HK-2 (cell line): ENCODE results near the gene VDAC2.
A peak's percentile ranks its signal among the peaks of the same experiment; 100 is the strongest.
"Not testable (repeated sequence)": the region's sequence is repeated elsewhere in the genome, so short reads cannot be mapped to it uniquely, and the experiment has no call there.

Experiments
- DNase-seq: peaks from one replicate; pipeline ENCODE4 v3.0.0-alpha.2; 2018; ENCODE audit not compliant: unreplicated experiment

VDAC2 gene, protein sequence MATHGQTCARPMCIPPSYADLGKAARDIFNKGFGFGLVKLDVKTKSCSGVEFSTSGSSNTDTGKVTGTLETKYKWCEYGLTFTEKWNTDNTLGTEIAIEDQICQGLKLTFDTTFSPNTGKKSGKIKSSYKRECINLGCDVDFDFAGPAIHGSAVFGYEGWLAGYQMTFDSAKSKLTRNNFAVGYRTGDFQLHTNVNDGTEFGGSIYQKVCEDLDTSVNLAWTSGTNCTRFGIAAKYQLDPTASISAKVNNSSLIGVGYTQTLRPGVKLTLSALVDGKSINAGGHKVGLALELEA

DNA sequence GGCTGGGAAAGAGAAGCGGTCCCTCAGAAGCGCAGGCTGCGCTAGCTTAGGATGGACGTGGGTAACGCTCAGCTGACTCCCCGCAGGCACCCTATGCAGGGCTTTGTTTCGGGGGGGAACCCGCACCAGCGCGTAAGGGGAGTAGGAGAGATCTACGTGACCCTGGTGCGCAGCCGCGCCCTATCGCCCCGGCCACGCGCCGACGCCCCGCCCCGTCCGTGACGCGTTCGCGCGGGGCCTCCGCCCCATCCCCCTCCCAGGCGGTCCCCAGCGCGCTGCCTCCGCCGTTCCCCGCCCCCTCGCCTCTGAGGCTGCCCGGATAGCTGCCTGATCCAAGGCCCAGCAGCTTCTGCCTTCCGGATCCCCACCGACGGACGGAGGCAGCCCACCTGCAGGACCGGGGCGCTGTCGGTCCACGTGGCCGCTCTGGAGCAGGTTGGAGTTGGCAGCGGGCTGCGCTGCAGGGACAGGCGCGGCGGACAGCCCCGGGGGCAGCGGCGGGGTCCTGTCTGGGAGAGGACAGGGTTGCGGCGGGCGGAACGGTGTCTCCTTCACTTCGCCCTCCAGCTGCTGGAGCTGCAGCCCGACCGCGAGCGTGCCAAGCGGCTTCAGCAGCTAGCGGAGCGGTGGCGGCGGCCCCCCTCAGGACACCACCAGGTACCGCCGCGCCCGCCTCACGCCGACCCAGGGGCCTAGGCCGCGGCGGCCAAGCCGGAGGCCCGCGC, at the start of gene VDAC2:
Gene VDAC2 (plus strand): TSS at position 515 of the 725 bp plus-strand sequence. CDS start 363 bp downstream, outside the sequence.
- peak; percentile 97 for DNase-seq

- DNase-seq = no peak
These were observed 44.6 kb upstream of the VDAC2 start for GRCh38 chr10:75165684-75166622.

- DNase-seq = no peak
These were observed 44.0 kb upstream of the VDAC2 start for GRCh38 chr10:75166623-75166972.

GRCh38 chr10:75168275-75168674, 42.3 kb upstream of the VDAC2 start:
- no peak for DNase-seq

DNA sequence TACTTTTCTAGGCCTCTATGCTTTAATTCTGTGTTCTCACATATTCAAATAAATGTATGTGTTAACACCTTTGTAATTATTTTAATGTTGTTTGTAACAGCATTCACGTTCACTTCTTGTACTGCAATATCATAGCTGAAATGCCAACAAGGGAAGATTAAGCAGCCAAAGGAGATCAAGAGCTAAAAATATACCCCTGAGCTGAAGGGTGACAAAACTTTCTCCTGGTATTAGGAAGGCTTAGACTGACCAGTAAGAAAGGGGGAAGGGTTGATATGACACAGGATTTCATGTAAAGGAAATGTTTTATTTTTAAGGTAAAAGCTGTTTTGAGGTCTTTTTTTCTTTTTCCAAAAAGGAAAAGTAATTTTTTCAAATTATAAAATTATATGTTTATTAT, 40.4 kb upstream of the VDAC2 start:
- no peak for DNase-seq

DNA sequence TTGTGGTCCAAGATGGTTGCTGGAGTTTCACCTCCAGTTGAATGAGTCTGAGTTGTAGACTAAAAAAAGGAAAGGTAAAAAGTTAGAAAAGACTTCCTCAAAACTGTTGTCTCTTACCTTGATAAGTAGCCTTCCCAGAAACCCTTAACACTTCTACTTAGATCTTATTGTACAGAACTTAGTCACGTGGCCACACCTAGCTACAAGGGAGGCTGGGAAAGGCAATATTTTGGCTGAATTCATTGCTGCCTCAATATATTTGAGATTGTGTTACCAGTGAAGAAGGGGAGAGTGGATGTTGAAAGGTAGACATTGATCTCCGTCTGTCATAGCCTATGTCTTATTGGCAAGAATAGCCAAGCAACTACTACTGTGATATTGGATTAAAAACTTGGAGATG, 35.5 kb upstream of the VDAC2 start:
- no peak for DNase-seq

DNA sequence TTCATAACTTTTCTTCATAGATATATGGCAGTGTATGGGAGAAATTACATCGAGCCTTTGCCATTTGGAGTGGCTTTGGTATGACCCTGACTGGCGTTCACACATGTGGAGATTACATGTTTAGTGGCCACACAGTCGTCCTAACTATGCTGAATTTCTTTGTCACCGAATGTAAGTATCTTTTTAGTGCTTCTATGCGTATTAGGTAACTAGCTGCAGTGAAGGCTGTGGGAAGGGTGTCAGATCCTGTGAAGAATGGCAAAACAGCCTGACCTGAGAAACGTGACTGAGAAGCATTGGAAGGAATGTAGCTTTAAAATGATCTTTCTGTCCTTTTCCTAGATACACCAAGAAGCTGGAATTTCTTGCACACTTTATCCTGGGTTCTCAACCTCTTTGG, 34.5 kb upstream of the VDAC2 start:
- DNase-seq = no peak

GRCh38 chr10:75176736-75177135, 33.9 kb upstream of the VDAC2 start:
- no peak for DNase-seq

DNA sequence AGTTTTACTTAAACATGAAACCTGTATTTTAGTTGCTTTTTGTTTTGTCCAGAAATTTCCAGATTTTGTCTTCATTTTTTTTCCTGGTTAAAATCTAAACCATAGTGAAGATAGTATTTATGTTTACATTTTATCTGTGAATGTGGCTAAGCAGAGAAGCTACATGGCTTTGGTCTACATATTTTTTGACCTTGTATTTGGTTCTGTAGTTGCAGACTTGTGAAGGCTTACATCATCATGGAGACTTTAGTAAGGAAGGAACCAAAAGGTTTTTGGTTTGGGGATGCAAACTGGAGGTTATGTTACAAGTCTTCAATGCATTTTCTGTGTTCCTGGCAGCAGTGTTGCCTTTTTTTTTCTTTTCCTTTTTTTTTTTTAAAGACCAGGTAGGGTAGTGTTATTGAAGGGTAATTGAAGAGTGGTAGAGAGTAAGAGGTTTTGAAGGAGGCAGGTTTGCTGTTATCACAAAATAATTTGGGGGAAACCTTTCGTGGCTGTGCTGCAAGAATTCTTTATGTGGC, 30.9 kb upstream of the VDAC2 start:
- no peak for DNase-seq

- DNase-seq = no peak
These were observed 30.0 kb upstream of the VDAC2 start for GRCh38 chr10:75180592-75180991.

GRCh38 chr10:75181073-75181472, 29.5 kb upstream of the VDAC2 start:
- DNase-seq = no peak

DNA sequence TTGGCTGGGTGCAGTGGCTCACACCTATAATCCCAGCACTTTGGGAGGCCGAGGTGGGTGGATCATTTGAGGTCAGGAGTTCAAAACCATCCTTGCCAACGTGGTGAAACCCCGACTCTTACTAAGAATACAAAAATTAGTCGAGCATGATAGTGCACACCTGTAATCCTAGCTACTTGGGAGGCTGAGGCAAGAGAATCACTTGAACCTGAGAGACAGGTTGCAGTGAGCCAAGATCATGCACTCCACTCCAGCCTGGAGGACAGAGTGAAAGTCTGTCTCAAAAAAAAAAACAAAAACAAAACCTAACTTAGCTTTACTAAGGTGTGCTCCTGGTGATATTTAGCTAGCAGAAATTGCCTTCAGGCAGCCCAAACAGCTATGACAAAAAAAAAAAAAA, 24.3 kb upstream of the VDAC2 start:
- DNase-seq = no peak

DNA sequence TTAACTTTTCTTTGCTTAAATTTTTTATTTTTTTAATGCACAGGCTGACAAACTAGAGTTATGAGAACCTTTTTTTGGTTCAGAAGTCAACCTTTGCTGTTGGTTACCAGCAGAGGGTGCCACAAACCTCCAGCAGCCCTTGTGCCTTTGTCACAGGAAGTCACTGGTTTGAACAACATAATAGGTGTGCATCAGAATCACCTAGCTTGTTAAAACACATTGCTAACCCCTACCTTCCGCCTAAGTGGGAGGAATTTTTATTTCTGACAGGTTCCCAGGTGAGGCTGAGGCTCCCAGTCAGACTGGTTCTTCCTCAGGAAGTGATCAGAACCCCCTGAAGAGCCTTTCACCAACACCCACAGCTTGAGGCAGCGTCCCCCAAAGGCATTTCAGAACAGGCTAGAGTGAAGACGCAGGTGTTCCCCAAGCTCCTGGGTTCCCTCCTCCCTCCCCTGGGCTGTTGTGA, 22.6 kb upstream of the VDAC2 start:
- peak; percentile 59 for DNase-seq

- DNase-seq = not testable (repeated sequence)
These were observed 22.1 kb upstream of the VDAC2 start for GRCh38 chr10:75188522-75188921.

GRCh38 chr10:75189266-75190096, 21.1 kb upstream of the VDAC2 start:
- DNase-seq = no peak

- peak; percentile 37 for DNase-seq
These were observed 18.6 kb upstream of the VDAC2 start for GRCh38 chr10:75191821-75192568.

DNA sequence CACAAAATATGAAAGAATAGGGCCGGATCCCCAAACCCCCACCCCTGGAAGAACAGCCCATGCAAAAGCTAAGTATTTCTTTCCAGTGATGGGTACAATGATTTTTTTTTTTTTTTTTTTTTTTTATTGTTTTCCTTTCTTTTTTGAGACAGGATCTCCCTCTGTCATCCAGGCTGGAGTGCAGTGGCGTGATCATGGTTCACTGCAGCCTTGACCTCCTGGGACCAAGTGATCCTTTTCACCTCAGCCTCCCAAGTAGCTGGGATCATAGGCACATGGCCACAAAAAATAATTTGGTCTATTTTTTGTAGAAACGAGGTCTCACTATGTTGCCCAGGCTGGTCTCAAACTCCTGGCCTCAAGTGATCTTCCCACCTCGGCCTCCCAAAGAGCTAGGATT, 16.0 kb upstream of the VDAC2 start:
- DNase-seq = not testable (repeated sequence)

- no peak for DNase-seq
These were observed 15.4 kb upstream of the VDAC2 start for GRCh38 chr10:75195035-75195763.

DNA sequence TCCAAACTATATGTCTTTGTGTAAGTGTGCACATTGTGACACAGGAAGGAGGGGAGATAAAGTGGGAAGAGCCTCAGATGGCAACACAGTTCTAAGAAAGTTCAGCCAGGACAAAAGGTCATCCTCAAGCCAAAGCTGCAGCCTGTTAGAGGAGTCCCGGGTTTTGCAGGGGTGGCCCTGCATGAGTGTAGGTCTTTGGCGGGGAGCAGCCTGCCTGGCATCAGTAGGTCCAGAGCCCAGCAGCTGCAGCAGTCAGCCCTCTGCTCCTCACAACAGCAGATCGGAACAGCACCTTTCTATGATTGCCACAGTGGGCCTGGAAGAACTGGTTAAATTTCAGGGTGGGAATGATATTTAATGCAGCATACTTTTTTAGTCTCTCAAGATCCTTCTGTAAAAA, 13.5 kb upstream of the VDAC2 start:
- DNase-seq = no peak

DNA sequence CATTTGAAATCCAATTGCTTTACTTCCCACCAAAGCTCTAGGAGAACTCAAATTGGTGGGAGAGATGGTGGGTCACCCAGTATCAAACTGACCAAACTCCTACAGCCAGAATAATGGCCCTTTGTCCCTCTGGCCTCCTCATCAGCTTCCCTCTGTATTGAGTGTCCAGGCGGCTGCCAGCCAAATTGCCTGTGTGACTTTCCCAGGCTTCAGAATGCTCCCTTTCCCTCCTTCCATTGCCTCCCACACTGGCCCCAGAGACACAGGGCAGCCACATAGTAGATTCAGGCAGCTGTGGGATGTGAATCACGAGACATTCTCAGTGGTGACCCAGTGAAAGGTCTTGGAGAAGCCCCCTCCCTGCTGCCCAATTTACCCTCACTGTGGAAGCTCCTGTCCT, 12.7 kb upstream of the VDAC2 start:
- DNase-seq = no peak
